ENCODE data around the gene JAKMIP1.

DNA sequence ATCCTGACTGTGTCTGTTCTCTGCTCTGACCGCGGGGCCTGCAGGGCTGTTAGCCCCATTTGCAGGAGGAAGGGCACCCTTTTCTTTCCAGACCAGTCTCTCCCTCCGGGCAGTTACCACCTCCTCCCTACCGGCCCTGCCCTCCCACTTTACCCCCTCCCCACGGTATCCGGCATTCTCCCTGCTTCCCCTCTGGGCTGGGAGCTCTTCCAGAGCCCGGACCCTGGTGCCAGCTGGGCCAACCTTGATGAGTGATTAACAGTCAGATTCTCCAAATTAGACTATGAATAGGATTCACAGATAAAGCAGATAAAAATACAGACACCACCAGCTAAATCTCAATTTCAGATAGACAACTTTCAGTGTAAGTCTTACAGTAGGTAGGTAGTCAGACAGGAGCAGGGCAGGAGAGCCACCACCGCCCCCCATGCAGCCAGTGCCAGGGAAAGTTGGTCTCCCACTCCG lies 45.9 kb upstream of the JAKMIP1 start:
- TF ChIP-seq, protein P1, sequence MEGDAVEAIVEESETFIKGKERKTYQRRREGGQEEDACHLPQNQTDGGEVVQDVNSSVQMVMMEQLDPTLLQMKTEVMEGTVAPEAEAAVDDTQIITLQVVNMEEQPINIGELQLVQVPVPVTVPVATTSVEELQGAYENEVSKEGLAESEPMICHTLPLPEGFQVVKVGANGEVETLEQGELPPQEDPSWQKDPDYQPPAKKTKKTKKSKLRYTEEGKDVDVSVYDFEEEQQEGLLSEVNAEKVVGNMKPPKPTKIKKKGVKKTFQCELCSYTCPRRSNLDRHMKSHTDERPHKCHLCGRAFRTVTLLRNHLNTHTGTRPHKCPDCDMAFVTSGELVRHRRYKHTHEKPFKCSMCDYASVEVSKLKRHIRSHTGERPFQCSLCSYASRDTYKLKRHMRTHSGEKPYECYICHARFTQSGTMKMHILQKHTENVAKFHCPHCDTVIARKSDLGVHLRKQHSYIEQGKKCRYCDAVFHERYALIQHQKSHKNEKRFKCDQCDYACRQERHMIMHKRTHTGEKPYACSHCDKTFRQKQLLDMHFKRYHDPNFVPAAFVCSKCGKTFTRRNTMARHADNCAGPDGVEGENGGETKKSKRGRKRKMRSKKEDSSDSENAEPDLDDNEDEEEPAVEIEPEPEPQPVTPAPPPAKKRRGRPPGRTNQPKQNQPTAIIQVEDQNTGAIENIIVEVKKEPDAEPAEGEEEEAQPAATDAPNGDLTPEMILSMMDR (conservative IDR thresholded peaks at IDR 0.05; ENCODE audit: low read length), result no peak
- no peak for TF ChIP-seq EZH2phosphoT487 (IDR thresholded peaks at IDR 0.05; ENCODE audit: borderline replicate concordance)

Measured in Loucy (cell line).